Measurements from ENCODE around the gene KRT83. TPM values are rescaled to one million over a fixed set of nuclear protein-coding genes. Genes with fewer than 3 reads are reported as not detected.

The KRT83 gene
- polyA plus RNA-seq, 1 of the 3 experiments (the other 2 are of a cell fraction), result 0.03 TPM

DNA sequence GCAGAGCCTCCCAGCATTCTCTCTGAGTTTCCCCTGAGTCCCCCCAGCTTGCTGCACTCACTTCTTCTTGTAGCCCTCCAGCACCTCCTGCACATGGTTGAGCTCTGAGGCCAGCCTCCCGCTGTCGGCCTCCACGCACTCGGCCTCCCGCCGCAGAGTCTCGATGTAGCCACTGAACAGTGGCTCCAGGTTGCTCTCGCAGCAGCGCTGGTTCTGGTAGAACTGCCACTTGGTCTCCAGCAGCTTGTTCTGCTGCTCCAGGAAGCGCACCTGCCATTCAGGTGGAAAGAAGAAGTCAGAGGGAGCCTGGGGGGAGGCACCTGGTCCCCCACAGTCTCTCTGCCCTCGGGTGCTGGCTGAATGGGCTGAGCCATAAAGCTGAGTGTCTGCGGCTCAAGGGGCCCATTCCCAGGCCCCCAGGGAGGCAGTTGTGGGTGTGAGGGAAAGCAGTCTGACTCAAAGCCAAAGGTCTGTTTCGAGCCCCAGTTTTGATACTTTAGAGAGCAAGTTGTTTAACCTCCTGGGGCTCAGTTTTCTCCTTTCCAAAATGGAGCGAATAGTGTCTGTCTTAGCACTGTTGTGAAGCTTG, 43.8 kb upstream of the KRT83 start:
- WGBS (ENCODE audit: low lambda C conversion rate), result 65% methylated on average over 14 of the region's 14 CpGs
- POLR2A ChIA-PET, result no interaction called here
- Histone ChIP-seq H3K79me2 (ENCODE audit: insufficient read depth) (no peaks in the 10 kb centered on the region), H3F3A (replicated peaks; ENCODE audit: insufficient read depth) (no peaks in the 10 kb centered on the region), H3K9me3 (no peaks in the 10 kb centered on the region), H3K4me2 (no peak overlapping the region), H3K27ac (ENCODE audit: low read depth in 2 of 2, low read length in 1 of 2) (no peak overlapping the region), H2AFZ (ENCODE audit: low read depth) (no peak overlapping the region), H3K4me3 (ENCODE audit: low read depth in 2 of 2, low read length in 1 of 2) (no peak overlapping the region), H3K27me3 (ENCODE audit: insufficient read depth) (peaks cover 66% of the 10 kb centered on the region), H4K20me1 (ENCODE audit: insufficient read depth) (no peaks in the 10 kb centered on the region), H3K36me3 (replicated peaks in 1 of 2; ENCODE audit: control insufficient read depth in 1 of 2, insufficient read depth in 2 of 2, low read length in 1 of 2) (no peaks in the 10 kb centered on the region), H3K9ac (no peak overlapping the region), H3K4me1 (ENCODE audit: control insufficient read depth in 1 of 2, insufficient read depth in 2 of 2, low read depth in 1 of 2, low read length in 1 of 2) (no peaks in the 10 kb centered on the region), H3K9me2 (no peaks in the 10 kb centered on the region)
- CTCF ChIA-PET, result interaction anchor here (1.0 to 2.1 kb wide), 6 partner anchors 7 to 520 kb away, joined by 3 to 12 read pairs (median 4); no protein-coding TSS in a partner anchor
- no peak for DNase-seq
- TF ChIP-seq REST (IDR thresholded peaks at IDR 0.05; ENCODE audit: low read depth, low read length) (no peak), RCOR1 (IDR thresholded peaks at IDR 0.05; ENCODE audit: low read length) (no peak), EP300 (IDR thresholded peaks at IDR 0.05; ENCODE audit: borderline replicate concordance in 1 of 2, low read depth in 1 of 2, low read length in 1 of 2) (no peak), IRF3 (IDR thresholded peaks at IDR 0.05; ENCODE audit: low read depth, low read length) (no peak), PBX3 (IDR thresholded peaks at IDR 0.05) (no peak), USF1 (IDR thresholded peaks at IDR 0.05; ENCODE audit: borderline replicate concordance, low read depth) (no peak), RFX5 (IDR thresholded peaks at IDR 0.05; ENCODE audit: low read length) (no peak), FOSL2 (IDR thresholded peaks at IDR 0.05; ENCODE audit: borderline replicate concordance, low read depth) (no peak), SIN3A (IDR thresholded peaks at IDR 0.05; ENCODE audit: borderline replicate concordance, low read depth, low read length) (no peak), ELF1 (IDR thresholded peaks at IDR 0.05) (no peak), POLR2AphosphoS5 (IDR thresholded peaks at IDR 0.05; ENCODE audit: low read depth, low read length) (no peak)
- TF ChIP-seq, protein P1, sequence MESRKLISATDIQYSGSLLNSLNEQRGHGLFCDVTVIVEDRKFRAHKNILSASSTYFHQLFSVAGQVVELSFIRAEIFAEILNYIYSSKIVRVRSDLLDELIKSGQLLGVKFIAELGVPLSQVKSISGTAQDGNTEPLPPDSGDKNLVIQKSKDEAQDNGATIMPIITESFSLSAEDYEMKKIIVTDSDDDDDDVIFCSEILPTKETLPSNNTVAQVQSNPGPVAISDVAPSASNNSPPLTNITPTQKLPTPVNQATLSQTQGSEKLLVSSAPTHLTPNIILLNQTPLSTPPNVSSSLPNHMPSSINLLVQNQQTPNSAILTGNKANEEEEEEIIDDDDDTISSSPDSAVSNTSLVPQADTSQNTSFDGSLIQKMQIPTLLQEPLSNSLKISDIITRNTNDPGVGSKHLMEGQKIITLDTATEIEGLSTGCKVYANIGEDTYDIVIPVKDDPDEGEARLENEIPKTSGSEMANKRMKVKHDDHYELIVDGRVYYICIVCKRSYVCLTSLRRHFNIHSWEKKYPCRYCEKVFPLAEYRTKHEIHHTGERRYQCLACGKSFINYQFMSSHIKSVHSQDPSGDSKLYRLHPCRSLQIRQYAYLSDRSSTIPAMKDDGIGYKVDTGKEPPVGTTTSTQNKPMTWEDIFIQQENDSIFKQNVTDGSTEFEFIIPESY (IDR thresholded peaks at IDR 0.05; ENCODE audit: borderline replicate concordance, low read depth), result no peak

Data from SK-N-SH (cell line).